H1 (cell line): ENCODE data around the gene KYNU. TPM values are rescaled to one million over a fixed set of nuclear protein-coding genes. Genes with fewer than 3 reads are reported as not detected.

Source experiments
- CTCF ChIA-PET: fragments of 300-600 bp; sonication (Branson Sonifier 250); formaldehyde crosslinking; loops from one replicate; lab custom pipeline; 2021; ENCODE audit not compliant: partially characterized antibody; lab: Charles Lee
- POLR2A ChIA-PET: fragments of 300-600 bp; sonication (Branson Sonifier 250); formaldehyde crosslinking; loops from one replicate; lab custom pipeline; 2021; ENCODE audit warnings: inconsistent platforms; ENCODE audit not compliant: partially characterized antibody; lab: Charles Lee
- DNase-seq, 2 experiments: peaks; one replicate each; pipeline versions ENCODE4 v3.0.0 to v3.0.0-alpha.2; 2010 to 2022; ENCODE audit warnings: low spot score in 2 of 2, low read depth in 1 of 2, mixed read lengths in 1 of 2
- FAIRE-seq: peaks from 2 replicates; lab custom pipeline; 2011; peaks lifted over from hg19 to GRCh38; lab: Jason Lieb, UNC
- H2AFZ ChIP-seq: 2 replicates; pipeline ENCODE4 v1.8.1; 2012; ENCODE audit warnings: low read length, inconsistent platforms
- H2AK5ac ChIP-seq: 2 replicates; pipeline ENCODE4 v1.6.1; 2013; ENCODE audit warnings: low read depth, low read length
- H2BK120ac ChIP-seq: replicated peaks from 2 replicates; pipeline ENCODE3; 2013; ENCODE audit warnings: low read depth, low read length, inconsistent platforms
- H2BK12ac ChIP-seq: 2 replicates; pipeline ENCODE4 v1.6.1; 2013; ENCODE audit warnings: low read depth, low read length
- H2BK15ac ChIP-seq: 2 replicates; pipeline ENCODE4 v1.6.1; 2013; ENCODE audit warnings: low read length
- H2BK20ac ChIP-seq: 2 replicates; pipeline ENCODE4 v1.6.1; 2013; ENCODE audit warnings: low read length
- H2BK5ac ChIP-seq: 2 replicates; pipeline ENCODE4 v1.6.1; 2013; ENCODE audit warnings: low read depth, low read length
- H3K14ac ChIP-seq: 2 replicates; pipeline ENCODE4 v1.6.1; 2013; ENCODE audit warnings: inconsistent platforms; ENCODE audit not compliant: insufficient read length
- H3K18ac ChIP-seq: 2 replicates; pipeline ENCODE4 v1.6.1; 2013; ENCODE audit warnings: low read length; ENCODE audit errors: extremely low read depth
- H3K23ac ChIP-seq: 2 replicates; pipeline ENCODE4 v1.6.1; 2013; ENCODE audit warnings: inconsistent platforms; ENCODE audit not compliant: insufficient read length
- H3K23me2 ChIP-seq: 2 replicates; pipeline ENCODE4 v1.6.1; 2013; ENCODE audit warnings: low read depth, low read length
- H3K27ac ChIP-seq: 2 replicates; pipeline ENCODE4 v1.6.1; 2011; ENCODE audit warnings: low read depth, low read length, inconsistent platforms
- H3K27me3 ChIP-seq, 4 experiments: replicated peaks in 1 of 4; 1 replicate in 1 of 4; 2 replicates in 3 of 4; pipeline versions ENCODE4 v1.6.1 to v1.8.1; 2011 to 2013; ENCODE audit warnings: low read length in 3 of 4, mild to moderate bottlenecking in 3 of 4, inconsistent platforms in 2 of 4, mixed read lengths in 2 of 4, moderate library complexity in 1 of 4; ENCODE audit not compliant: control insufficient read depth in 3 of 4, insufficient read depth in 3 of 4; ENCODE audit errors: extremely low read depth in 1 of 4
- H3K36me3 ChIP-seq, 4 experiments: 2 replicates each; pipeline versions ENCODE4 v1.6.1 to v1.8.1; 2011 to 2013; ENCODE audit warnings: mild to moderate bottlenecking in 4 of 4, low read length in 3 of 4, moderate library complexity in 2 of 4, control low read depth in 1 of 4, inconsistent platforms in 1 of 4; ENCODE audit not compliant: insufficient read depth in 4 of 4, control insufficient read depth in 2 of 4
- H3K4ac ChIP-seq: replicated peaks from 2 replicates; pipeline ENCODE3; 2013; ENCODE audit warnings: low read length, low read depth, mixed read lengths, inconsistent platforms; ENCODE audit not compliant: insufficient read length
- H3K4me1 ChIP-seq, 4 experiments: replicated peaks in 1 of 4; 1 replicate in 1 of 4; 2 replicates in 3 of 4; pipeline versions ENCODE4 v1.6.1 to v1.8.1; 2011 to 2013; ENCODE audit warnings: low read length in 3 of 4, inconsistent platforms in 2 of 4, mixed read lengths in 1 of 4; ENCODE audit not compliant: insufficient read depth in 4 of 4, control insufficient read depth in 3 of 4
- H3K4me2 ChIP-seq, 2 experiments: 2 replicates each; pipeline versions ENCODE4 v1.6.1 to v1.8.1; 2011 to 2013; ENCODE audit warnings: low read depth in 2 of 2, low read length in 2 of 2, control low read depth in 1 of 2, inconsistent platforms in 1 of 2, mild to moderate bottlenecking in 1 of 2; ENCODE audit not compliant: insufficient read depth in 1 of 2
- H3K4me3 ChIP-seq, 4 experiments: fragments of 200-600, 300-600 bp in 1 of 4; sonication (generic), shearing (Covaris generic), sonication (Bioruptor Twin) in 1 of 4; 2 replicates each; pipeline versions ENCODE4 v1.5.1 to v1.8.1; 2011 to 2016; ENCODE audit warnings: low read length in 4 of 4, low read depth in 3 of 4, control low read depth in 2 of 4, inconsistent platforms in 2 of 4, mild to moderate bottlenecking in 2 of 4, mixed read lengths in 1 of 4, moderate library complexity in 1 of 4; ENCODE audit not compliant: insufficient read depth in 2 of 4; ENCODE audit errors: extremely low read depth in 1 of 4
- H3K56ac ChIP-seq: replicated peaks from 2 replicates; pipeline ENCODE3; 2013; ENCODE audit warnings: low read depth, mild to moderate bottlenecking, mixed read lengths, low read length, inconsistent platforms; ENCODE audit not compliant: insufficient read length
- H3K79me1 ChIP-seq: 2 replicates; pipeline ENCODE4 v1.6.1; 2013; ENCODE audit warnings: low read depth, low read length, control low read depth
- H3K79me2 ChIP-seq, 2 experiments: 2 replicates each; pipeline versions ENCODE4 v1.6.1 to v1.8.1; 2012 to 2013; ENCODE audit warnings: low read length in 2 of 2, mild to moderate bottlenecking in 2 of 2, inconsistent platforms in 1 of 2; ENCODE audit not compliant: insufficient read depth in 2 of 2, control insufficient read depth in 1 of 2
- H3K9ac ChIP-seq, 4 experiments: replicated peaks in 1 of 4; 1 replicate in 1 of 4; 2 replicates in 3 of 4; pipeline versions ENCODE4 v1.6.1 to v1.8.1; 2011 to 2013; ENCODE audit warnings: low read depth in 3 of 4, low read length in 3 of 4, control low read depth in 2 of 4, mild to moderate bottlenecking in 2 of 4, moderate library complexity in 2 of 4, inconsistent platforms in 1 of 4; ENCODE audit errors: extremely low read depth in 1 of 4
- H3K9me3 ChIP-seq, 2 experiments: 2 replicates each; pipeline versions ENCODE4 v1.6.1 to v1.8.1; 2012 to 2013; ENCODE audit warnings: mild to moderate bottlenecking in 2 of 2, moderate library complexity in 2 of 2, control low read depth in 1 of 2, inconsistent platforms in 1 of 2, low read depth in 1 of 2, low read length in 1 of 2, mixed read lengths in 1 of 2; ENCODE audit not compliant: insufficient read depth in 2 of 2
- H4K20me1 ChIP-seq, 2 experiments: replicated peaks in 1 of 2; 2 replicates each; pipeline versions ENCODE3 to v1.8.1; 2011 to 2013; ENCODE audit warnings: inconsistent platforms in 2 of 2, low read length in 2 of 2, mild to moderate bottlenecking in 1 of 2; ENCODE audit not compliant: insufficient read depth in 2 of 2, control insufficient read depth in 1 of 2
- H4K5ac ChIP-seq: 2 replicates; pipeline ENCODE4 v1.6.1; 2013; ENCODE audit warnings: low read length, low read depth, mixed read lengths, inconsistent platforms; ENCODE audit not compliant: insufficient read length
- H4K8ac ChIP-seq: 2 replicates; pipeline ENCODE4 v1.8.0; 2013; ENCODE audit warnings: mild to moderate bottlenecking, moderate library complexity, low read length, inconsistent platforms; ENCODE audit not compliant: insufficient read depth; ENCODE audit errors: extremely low read depth
- H4K91ac ChIP-seq: replicated peaks from 2 replicates; pipeline ENCODE3; 2013; ENCODE audit warnings: low read length, mixed read lengths, inconsistent platforms; ENCODE audit not compliant: insufficient read length
- CBX8 ChIP-seq: fragments of 300-800, 300-1000 bp; sonication (generic); IDR thresholded peaks from 2 replicates; pipeline ENCODE4 v1.7.1; 2016; ENCODE audit warnings: low read depth, low read length, borderline replicate concordance
- SAP30 ChIP-seq: fragments of 300-600 bp; sonication (generic); IDR thresholded peaks from 2 replicates; pipeline ENCODE4 v1.7.1; 2012; ENCODE audit warnings: low read length, moderate library complexity, mild to moderate bottlenecking, inconsistent platforms; ENCODE audit not compliant: insufficient read depth, insufficient replicate concordance
- SIN3A ChIP-seq, 2 experiments: IDR thresholded peaks in 1 of 2; conservative IDR thresholded peaks in 1 of 2; 2 replicates each; pipeline ENCODE4 v1.6.1; 2011 to 2012; ENCODE audit warnings: low read length in 2 of 2, improper control_type of control experiment in 1 of 2, low read depth in 1 of 2, mild to moderate bottlenecking in 1 of 2
- SP1 ChIP-seq: IDR thresholded peaks from 2 replicates; pipeline ENCODE4 v1.6.1; 2011; ENCODE audit warnings: low read depth, low read length
- WGBS, 2 experiments: shearing (Covaris generic) in 1 of 2; methylation state at CpG; one replicate each; pipeline versions ENCODE4 v1.1.6 to v1.1.7; 2013 to 2015; ENCODE audit warnings: low lambda C conversion rate in 2 of 2, mixed read lengths in 2 of 2, inconsistent platforms in 1 of 2, low coverage in 1 of 2, missing lambda C conversion rate in 1 of 2; ENCODE audit not compliant: insufficient replicate concordance in 2 of 2, insufficient coverage in 1 of 2, insufficient read length in 1 of 2; ENCODE audit errors: extremely low coverage in 1 of 2, missing lambda C conversion rate in 1 of 2; 5-methylcytosine and 5-hydroxymethylcytosine counted together
- polyA plus RNA-seq, 7 experiments: library from polyadenylated mRNA; depleted of rRNA in 3 of 7; stranded (reverse) in 5 of 7; unstranded in 2 of 7; fragments of >200 nt in 5 of 7; fragments of 200-250 nt in 2 of 7; gene quantifications; 1 replicate in 5 of 7; 2 replicates in 1 of 7; 4 replicates in 1 of 7; pipeline versions ENCODE4 v1.2.1 to v1.2.3, GENCODE V29; 2011 to 2013; ENCODE audit warnings: missing spikeins in 2 of 7, mixed read lengths in 2 of 7
- total RNA-seq: library from RNA; stranded (reverse); fragmentation: NEBNext Ultra II Directional; extraction: Animal tissue kit (Norgen Biotek cat#: 25700); gene quantifications from 2 replicates; pipeline ENCODE4 v1.2.1, GENCODE V29; 2021

The KYNU gene
- total and polyA plus RNA-seq, 2 of the 8 experiments (the other 6 are each of a cell fraction or from before 2014, with no cell fraction given) = 0.09 to 0.13 TPM

- Histone ChIP-seq H4K8ac (no peak overlapping the region), H3K27me3 (no peaks in the 10 kb centered on the region), H3K4me2 (no peak overlapping the region), H2BK12ac (no peak overlapping the region), H3K4ac (no peak overlapping the region), H3K14ac (no peak overlapping the region), H3K36me3 (no peaks in the 10 kb centered on the region), H3K56ac (no peak overlapping the region), H2AK5ac (no peak overlapping the region), H3K9ac (no peak overlapping the region), H2BK15ac (no peak overlapping the region), H3K79me1 (no peaks in the 10 kb centered on the region), H3K27ac (no peak overlapping the region), H2BK120ac (no peak overlapping the region), H3K23me2 (peaks cover 1% of the 10 kb centered on the region; the same call in 1 of the 2 replicates), H4K91ac (no peak overlapping the region), H2AFZ (no peak overlapping the region), H3K18ac (no peak overlapping the region), H3K4me1 (no peaks in the 10 kb centered on the region), H4K20me1 (no peaks in the 10 kb centered on the region), H3K4me3 (no peak overlapping the region), H2BK5ac (no peak overlapping the region), H3K9me3 (no peaks in the 10 kb centered on the region; a peak in 1 of 4 replicates), H2BK20ac (no peak overlapping the region), H3K23ac (no peak overlapping the region), H4K5ac (no peak overlapping the region), H3K79me2 (no peaks in the 10 kb centered on the region)
- CTCF ChIA-PET = interaction anchor here (1.0 to 2.1 kb wide), 2 partner anchors 14 to 115 kb away, joined by 3 to 7 read pairs; no protein-coding TSS in a partner anchor
- POLR2A ChIA-PET = no interaction called here
- no peak for DNase-seq
- WGBS, 2 experiments = 98% methylated on average over 6 of the region's 6 CpGs; no CpG with 5 or more reads in 1 of the 2 experiments
- no peak for FAIRE-seq
- TF ChIP-seq CBX8 = no peak
- TF ChIP-seq SIN3A (conservative IDR thresholded peaks at IDR 0.05 in 1 of 2, IDR thresholded peaks at IDR 0.05 in 1 of 2; ENCODE audit: low read depth in 1 of 2, low read length in 2 of 2) = no peak
- no peak for TF ChIP-seq SAP30
- no peak for TF ChIP-seq SP1
Observed at GRCh38 chr2:142875010-142875409, 2.5 kb upstream of the KYNU start.
